PC-3 (cell line): ENCODE measurements around the gene COPS2.

Experiments
- EZH2 ChIP-seq: fragments of 300-600 bp; sonication (generic); IDR thresholded peaks from one replicate; pipeline ENCODE4 v1.6.1; 2017; ENCODE audit warnings: antibody characterized with exemption, mild to moderate bottlenecking, low read length; ENCODE audit not compliant: unreplicated experiment
- EZH2phosphoT487 ChIP-seq: fragments of 300-600 bp; sonication (generic); IDR thresholded peaks from 2 replicates; pipeline ENCODE4 v1.6.1; 2018; ENCODE audit warnings: mild to moderate bottlenecking, antibody characterized with exemption, low read length, borderline replicate concordance
- TF ChIP-seq, protein P1 (sequence below): fragments of 300-600 bp; sonication (generic); conservative IDR thresholded peaks from 2 replicates; pipeline ENCODE4 v1.5.1; 2017; ENCODE audit warnings: antibody characterized with exemption, low read depth, mild to moderate bottlenecking, low read length

DNA sequence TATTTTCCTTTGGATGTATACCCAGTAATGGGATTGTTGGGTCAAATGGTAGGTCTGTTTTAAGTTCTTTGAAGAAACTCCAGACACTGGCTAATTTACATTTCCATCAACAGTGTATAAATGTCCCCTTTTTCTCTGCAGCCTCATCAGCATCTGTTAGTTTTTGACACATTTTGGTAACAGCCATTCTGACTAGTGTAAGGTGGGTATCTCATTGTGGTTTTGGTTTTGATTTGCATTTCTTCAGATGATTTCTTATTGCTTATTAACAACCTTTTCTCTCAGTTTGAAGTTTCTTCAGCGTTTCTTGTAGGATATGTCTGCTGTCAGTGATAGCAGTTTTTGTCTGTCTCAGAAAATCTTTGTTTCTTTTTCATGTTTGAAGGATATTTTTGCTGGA, 30.1 kb upstream of the COPS2 start:
- TF ChIP-seq, protein P1, sequence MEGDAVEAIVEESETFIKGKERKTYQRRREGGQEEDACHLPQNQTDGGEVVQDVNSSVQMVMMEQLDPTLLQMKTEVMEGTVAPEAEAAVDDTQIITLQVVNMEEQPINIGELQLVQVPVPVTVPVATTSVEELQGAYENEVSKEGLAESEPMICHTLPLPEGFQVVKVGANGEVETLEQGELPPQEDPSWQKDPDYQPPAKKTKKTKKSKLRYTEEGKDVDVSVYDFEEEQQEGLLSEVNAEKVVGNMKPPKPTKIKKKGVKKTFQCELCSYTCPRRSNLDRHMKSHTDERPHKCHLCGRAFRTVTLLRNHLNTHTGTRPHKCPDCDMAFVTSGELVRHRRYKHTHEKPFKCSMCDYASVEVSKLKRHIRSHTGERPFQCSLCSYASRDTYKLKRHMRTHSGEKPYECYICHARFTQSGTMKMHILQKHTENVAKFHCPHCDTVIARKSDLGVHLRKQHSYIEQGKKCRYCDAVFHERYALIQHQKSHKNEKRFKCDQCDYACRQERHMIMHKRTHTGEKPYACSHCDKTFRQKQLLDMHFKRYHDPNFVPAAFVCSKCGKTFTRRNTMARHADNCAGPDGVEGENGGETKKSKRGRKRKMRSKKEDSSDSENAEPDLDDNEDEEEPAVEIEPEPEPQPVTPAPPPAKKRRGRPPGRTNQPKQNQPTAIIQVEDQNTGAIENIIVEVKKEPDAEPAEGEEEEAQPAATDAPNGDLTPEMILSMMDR: no peak
- TF ChIP-seq EZH2 (no peak), EZH2phosphoT487 (no peak)
